Memory B cell (primary cell): Measurements from ENCODE around the gene ATXN2.
A peak's percentile ranks its signal among the peaks of the same experiment; 100 is the strongest.
"Not testable (repeated sequence)": the region's sequence is repeated elsewhere in the genome, so short reads cannot be mapped to it uniquely, and the experiment has no call there.

ENCODE experiments used
- ATAC-seq: fragments of 150-1000 bp; cut with Tn5 transposase; 2 replicates; pipeline ENCODE4 v1.10.0; 2021; ENCODE audit warnings: low read depth, mild to moderate bottlenecking, moderate library complexity
- DNase-seq, 2 donors: peaks; one replicate each; pipeline ENCODE4 v3.0.0; 2022; ENCODE audit warnings: low spot score in 2 of 2
- H3K27ac Mint-ChIP-seq: one replicate; pipeline ENCODE4 v1.8.0; 2022; ENCODE audit warnings: mild to moderate bottlenecking, moderate library complexity, mixed read lengths
- H3K27me3 Mint-ChIP-seq: one replicate; pipeline ENCODE4 v1.8.0; 2022; ENCODE audit warnings: mixed read lengths
- H3K36me3 Mint-ChIP-seq: one replicate; pipeline ENCODE4 v1.8.0; 2022; ENCODE audit warnings: mild to moderate bottlenecking, mixed read lengths
- H3K4me1 Mint-ChIP-seq: one replicate; pipeline ENCODE4 v1.8.0; 2022; ENCODE audit warnings: mixed read lengths
- H3K4me3 Mint-ChIP-seq: one replicate; pipeline ENCODE4 v1.8.0; 2022; ENCODE audit warnings: mild to moderate bottlenecking, moderate library complexity, mixed read lengths
- H3K9me3 Mint-ChIP-seq: one replicate; pipeline ENCODE4 v1.8.0; 2022; ENCODE audit warnings: mixed read lengths

The ATXN2 gene, protein sequence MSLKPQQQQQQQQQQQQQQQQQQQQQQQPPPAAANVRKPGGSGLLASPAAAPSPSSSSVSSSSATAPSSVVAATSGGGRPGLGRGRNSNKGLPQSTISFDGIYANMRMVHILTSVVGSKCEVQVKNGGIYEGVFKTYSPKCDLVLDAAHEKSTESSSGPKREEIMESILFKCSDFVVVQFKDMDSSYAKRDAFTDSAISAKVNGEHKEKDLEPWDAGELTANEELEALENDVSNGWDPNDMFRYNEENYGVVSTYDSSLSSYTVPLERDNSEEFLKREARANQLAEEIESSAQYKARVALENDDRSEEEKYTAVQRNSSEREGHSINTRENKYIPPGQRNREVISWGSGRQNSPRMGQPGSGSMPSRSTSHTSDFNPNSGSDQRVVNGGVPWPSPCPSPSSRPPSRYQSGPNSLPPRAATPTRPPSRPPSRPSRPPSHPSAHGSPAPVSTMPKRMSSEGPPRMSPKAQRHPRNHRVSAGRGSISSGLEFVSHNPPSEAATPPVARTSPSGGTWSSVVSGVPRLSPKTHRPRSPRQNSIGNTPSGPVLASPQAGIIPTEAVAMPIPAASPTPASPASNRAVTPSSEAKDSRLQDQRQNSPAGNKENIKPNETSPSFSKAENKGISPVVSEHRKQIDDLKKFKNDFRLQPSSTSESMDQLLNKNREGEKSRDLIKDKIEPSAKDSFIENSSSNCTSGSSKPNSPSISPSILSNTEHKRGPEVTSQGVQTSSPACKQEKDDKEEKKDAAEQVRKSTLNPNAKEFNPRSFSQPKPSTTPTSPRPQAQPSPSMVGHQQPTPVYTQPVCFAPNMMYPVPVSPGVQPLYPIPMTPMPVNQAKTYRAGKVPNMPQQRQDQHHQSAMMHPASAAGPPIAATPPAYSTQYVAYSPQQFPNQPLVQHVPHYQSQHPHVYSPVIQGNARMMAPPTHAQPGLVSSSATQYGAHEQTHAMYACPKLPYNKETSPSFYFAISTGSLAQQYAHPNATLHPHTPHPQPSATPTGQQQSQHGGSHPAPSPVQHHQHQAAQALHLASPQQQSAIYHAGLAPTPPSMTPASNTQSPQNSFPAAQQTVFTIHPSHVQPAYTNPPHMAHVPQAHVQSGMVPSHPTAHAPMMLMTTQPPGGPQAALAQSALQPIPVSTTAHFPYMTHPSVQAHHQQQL

GRCh38 chr12:111598637-111599452 is at the start of gene ATXN2:
Gene ATXN2 (minus strand): TSS chr12:111599315. CDS start chr12:111599034, 281 bp downstream.
- H3K36me3 Mint-ChIP-seq, result no peaks in the 10 kb centered on the region
- peak within 1 kb of the TSS; percentile 89 for H3K27ac Mint-ChIP-seq
- peak within 1 kb of the TSS; percentile 92 for H3K4me3 Mint-ChIP-seq
- peaks cover 23% of the 10 kb centered on the region for H3K4me1 Mint-ChIP-seq
- H3K27me3 Mint-ChIP-seq, result no peaks in the 10 kb centered on the region
- DNase-seq (peak in 1 of 2 donors; percentile 1), ATAC-seq (peak; percentile 69)
- no peaks in the 10 kb centered on the region for H3K9me3 Mint-ChIP-seq

GRCh38 chr12:111645433-111645832 is 46.3 kb upstream of the ATXN2 start:
- Mint-ChIP-seq H3K4me1 (no peaks in the 10 kb centered on the region), H3K27me3 (no peaks in the 10 kb centered on the region), H3K4me3 (no peak overlapping the region), H3K27ac (no peak overlapping the region), H3K9me3 (no peaks in the 10 kb centered on the region), H3K36me3 (peaks cover 26% of the 10 kb centered on the region)
- ATAC-seq (no peak), DNase-seq (no peak)

DNA sequence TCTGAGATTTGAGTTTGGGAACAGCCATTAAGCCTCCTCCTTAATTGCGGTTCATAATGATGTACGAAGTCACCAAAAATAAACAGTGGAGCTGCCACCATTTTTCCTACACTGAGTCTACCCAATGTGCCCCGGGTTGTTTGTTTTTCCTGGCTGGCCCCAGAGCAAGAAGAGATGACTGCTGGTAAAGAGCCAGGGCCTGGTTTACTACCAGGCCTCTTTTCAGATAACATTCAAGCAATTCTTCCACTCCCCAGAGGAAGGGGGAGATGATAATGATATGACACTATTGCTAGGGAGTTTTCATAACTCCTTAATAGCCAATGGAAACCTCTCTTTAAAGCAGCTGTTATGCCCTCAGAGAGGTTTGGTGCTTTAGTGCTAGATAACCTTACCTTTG is 44.3 kb upstream of the ATXN2 start:
- H3K9me3 Mint-ChIP-seq, result no peaks in the 10 kb centered on the region
- ATAC-seq (no peak), DNase-seq (no peak)
- no peaks in the 10 kb centered on the region for H3K27me3 Mint-ChIP-seq
- peak overlapping the region; percentile 43 for H3K27ac Mint-ChIP-seq
- H3K4me3 Mint-ChIP-seq, result no peak overlapping the region
- H3K4me1 Mint-ChIP-seq, result no peaks in the 10 kb centered on the region
- peaks cover 19% of the 10 kb centered on the region for H3K36me3 Mint-ChIP-seq

- no peaks in the 10 kb centered on the region for H3K27me3 Mint-ChIP-seq
- H3K27ac Mint-ChIP-seq, result peak overlapping the region; percentile 43
- no peak for ATAC-seq
- no peaks in the 10 kb centered on the region for H3K9me3 Mint-ChIP-seq
- no peaks in the 10 kb centered on the region for H3K4me1 Mint-ChIP-seq
- no peak for DNase-seq
- peaks cover 19% of the 10 kb centered on the region for H3K36me3 Mint-ChIP-seq
- no peak overlapping the region for H3K4me3 Mint-ChIP-seq
These were observed 43.7 kb upstream of the ATXN2 start for GRCh38 chr12:111642681-111643426.

GRCh38 chr12:111640506-111640905 is 41.4 kb upstream of the ATXN2 start:
- Mint-ChIP-seq H3K4me3 (no peak overlapping the region), H3K27ac (no peak overlapping the region), H3K36me3 (peaks cover 10% of the 10 kb centered on the region), H3K9me3 (no peaks in the 10 kb centered on the region), H3K4me1 (no peaks in the 10 kb centered on the region), H3K27me3 (no peaks in the 10 kb centered on the region)
- DNase-seq (no peak), ATAC-seq (no peak)

- Mint-ChIP-seq H3K27me3 (no peaks in the 10 kb centered on the region), H3K4me1 (no peaks in the 10 kb centered on the region), H3K27ac (peak overlapping the region; percentile 43), H3K9me3 (no peaks in the 10 kb centered on the region), H3K36me3 (peaks cover 5% of the 10 kb centered on the region), H3K4me3 (no peak overlapping the region)
- ATAC-seq, result no peak
- no peak for DNase-seq
These were observed 39.4 kb upstream of the ATXN2 start for GRCh38 chr12:111638556-111638955.

DNA sequence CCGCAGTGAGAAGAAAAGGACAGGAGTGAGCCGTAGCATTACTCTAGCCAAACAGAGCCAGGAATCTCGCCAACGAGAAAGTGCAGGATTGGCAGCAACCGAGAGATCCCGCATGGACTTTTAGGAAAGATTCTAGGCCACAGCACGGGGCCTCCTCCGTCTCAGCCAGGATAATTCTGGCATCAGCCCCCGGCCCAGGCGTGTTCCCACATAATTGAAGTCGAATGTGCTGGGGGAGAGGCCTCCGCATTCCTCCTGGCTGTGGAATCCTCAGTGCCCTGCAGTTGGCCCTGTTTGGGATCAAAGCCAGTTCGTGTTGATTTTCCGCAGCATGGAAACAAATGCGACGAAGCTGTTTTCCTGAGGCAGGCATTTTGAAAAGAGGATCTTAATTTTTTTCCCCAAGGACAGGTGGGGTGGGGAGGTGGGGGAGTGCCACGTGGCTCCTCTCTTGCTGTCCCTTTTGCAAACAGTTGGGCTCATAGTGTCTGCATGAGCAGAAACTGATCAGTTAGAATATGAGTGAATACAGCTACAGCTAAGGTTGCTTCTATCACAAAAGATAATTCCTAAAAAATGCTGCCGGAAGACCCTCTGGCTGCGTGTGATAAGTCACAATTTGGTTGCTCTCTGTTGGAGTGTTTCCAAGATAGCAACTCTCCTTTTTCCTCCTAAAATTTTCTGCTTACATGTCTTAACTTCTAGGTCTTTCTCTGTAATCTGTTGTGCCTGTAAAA is 37.3 kb upstream of the ATXN2 start:
- Mint-ChIP-seq H3K4me1 (no peaks in the 10 kb centered on the region), H3K4me3 (no peak overlapping the region), H3K27ac (peak overlapping the region; percentile 17), H3K36me3 (no peaks in the 10 kb centered on the region), H3K27me3 (no peaks in the 10 kb centered on the region), H3K9me3 (no peaks in the 10 kb centered on the region)
- no peak for ATAC-seq
- no peak for DNase-seq

DNA sequence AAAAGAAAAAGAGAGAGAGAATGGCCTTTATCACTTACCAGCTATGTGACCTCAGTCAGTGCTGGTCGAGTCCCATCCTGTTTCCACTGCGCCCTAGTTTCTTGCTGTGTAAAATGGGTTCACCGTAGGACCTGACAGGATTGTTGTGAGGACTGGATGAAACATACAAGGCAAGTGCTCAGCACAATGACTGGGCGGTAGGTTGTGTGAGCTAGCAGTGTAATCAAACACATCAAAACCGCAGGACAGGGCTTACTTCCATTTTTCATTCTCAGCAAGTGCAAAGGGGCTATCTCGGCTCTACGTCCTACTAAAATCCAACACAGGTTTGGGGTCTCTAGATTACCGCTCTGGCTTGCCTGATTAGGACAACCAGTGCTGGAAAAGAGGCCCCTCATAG is 36.4 kb upstream of the ATXN2 start:
- Mint-ChIP-seq H3K27ac (peak overlapping the region; percentile 17), H3K27me3 (no peaks in the 10 kb centered on the region), H3K4me1 (no peaks in the 10 kb centered on the region), H3K9me3 (no peaks in the 10 kb centered on the region), H3K36me3 (no peaks in the 10 kb centered on the region), H3K4me3 (no peak overlapping the region)
- DNase-seq (no peak), ATAC-seq (no peak)

GRCh38 chr12:111628505-111629260 is 29.6 kb upstream of the ATXN2 start:
- Mint-ChIP-seq H3K9me3 (no peaks in the 10 kb centered on the region), H3K4me1 (no peaks in the 10 kb centered on the region), H3K27ac (no peak overlapping the region), H3K27me3 (peaks cover 4% of the 10 kb centered on the region), H3K36me3 (peaks cover 2% of the 10 kb centered on the region), H3K4me3 (no peak overlapping the region)
- DNase-seq (no peak), ATAC-seq (no peak)

GRCh38 chr12:111626230-111626629 is 27.1 kb upstream of the ATXN2 start:
- no peaks in the 10 kb centered on the region for H3K9me3 Mint-ChIP-seq
- peaks cover 4% of the 10 kb centered on the region for H3K27me3 Mint-ChIP-seq
- no peak for ATAC-seq
- H3K27ac Mint-ChIP-seq, result no peak overlapping the region
- no peak overlapping the region for H3K4me3 Mint-ChIP-seq
- H3K36me3 Mint-ChIP-seq, result peaks cover 2% of the 10 kb centered on the region
- no peaks in the 10 kb centered on the region for H3K4me1 Mint-ChIP-seq
- no peak for DNase-seq

- ATAC-seq, result no peak
- H3K9me3 Mint-ChIP-seq, result no peaks in the 10 kb centered on the region
- H3K4me3 Mint-ChIP-seq, result no peak overlapping the region
- peaks cover 6% of the 10 kb centered on the region for H3K27me3 Mint-ChIP-seq
- H3K4me1 Mint-ChIP-seq, result no peaks in the 10 kb centered on the region
- peaks cover 2% of the 10 kb centered on the region for H3K36me3 Mint-ChIP-seq
- no peak overlapping the region for H3K27ac Mint-ChIP-seq
- DNase-seq, result no peak
These were observed 25.4 kb upstream of the ATXN2 start for GRCh38 chr12:111624540-111624939.

GRCh38 chr12:111617841-111618240 is 18.7 kb upstream of the ATXN2 start:
- not testable (repeated sequence) for H3K4me3 Mint-ChIP-seq, H3K36me3 Mint-ChIP-seq, H3K9me3 Mint-ChIP-seq, DNase-seq, H3K27ac Mint-ChIP-seq, H3K4me1 Mint-ChIP-seq, H3K27me3 Mint-ChIP-seq, ATAC-seq
